ENCODE measurements around the gene ITPKB.

Gene ITPKB

DNA sequence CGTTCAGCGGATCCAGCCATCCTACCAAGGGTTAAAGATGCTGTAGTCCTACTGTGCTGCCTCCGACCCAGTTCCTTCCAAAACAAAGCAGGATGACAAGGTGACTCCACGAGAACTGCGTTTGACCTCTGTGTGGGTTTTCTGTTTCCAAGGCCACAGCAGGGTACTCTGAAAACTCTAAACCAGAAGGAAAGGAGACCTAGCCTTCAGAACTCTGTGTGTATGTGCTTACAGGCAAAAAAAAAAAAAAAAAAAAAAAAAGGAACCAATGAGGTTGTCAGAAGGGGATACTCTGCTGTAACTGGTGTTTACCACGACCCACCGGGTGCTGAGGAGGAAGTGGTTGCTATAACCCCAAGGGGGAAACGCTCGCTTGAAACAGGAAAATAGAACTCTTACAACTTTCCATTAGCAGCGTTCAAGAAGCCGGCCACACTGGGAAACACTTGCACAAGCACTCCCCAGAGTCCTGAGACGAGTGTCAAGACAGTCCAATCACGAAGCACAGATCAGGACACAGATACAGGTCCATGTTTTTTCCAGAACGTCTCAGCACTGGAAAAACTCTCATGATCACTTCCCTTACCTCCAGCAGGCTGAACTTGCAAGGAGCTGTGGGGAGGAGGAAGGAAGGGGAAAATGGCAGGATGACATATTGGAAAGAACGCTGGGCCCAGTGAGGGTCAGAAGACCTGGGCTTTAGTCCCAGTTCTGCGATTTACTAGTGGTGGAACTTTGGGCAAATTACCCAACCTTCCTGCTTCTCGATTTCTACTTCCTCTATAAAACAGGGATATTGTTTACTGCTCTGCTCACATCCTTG lies 64.0 kb downstream of the ITPKB start:
- Histone ChIP-seq H4K91ac (ENCODE audit: low read depth, low read length, poor library complexity) (no peak overlapping the region), H3K23ac (ENCODE audit: low read depth, low read length, poor library complexity) (no peak overlapping the region), H3K9ac (ENCODE audit: low read depth, low read length, poor library complexity) (no peak overlapping the region), H3K14ac (ENCODE audit: low read length) (no peak overlapping the region), H3K18ac (ENCODE audit: low read length) (no peak overlapping the region), H2BK120ac (ENCODE audit: low read depth, low read length) (no peak overlapping the region), H2AFZ (ENCODE audit: low read length) (no peak overlapping the region), H3K4me2 (ENCODE audit: insufficient read depth, low read length, poor library complexity, severe bottlenecking) (no peak overlapping the region), H3K4me3 (ENCODE audit: low read length in 2 of 2) (no peak overlapping the region), H3K9me3 (replicated peaks in 1 of 2; ENCODE audit: control insufficient read depth in 2 of 2, insufficient read depth in 1 of 2, low read depth in 1 of 2, low read length in 2 of 2) (no peaks in the 10 kb centered on the region), H3K79me1 (ENCODE audit: low read depth, low read length) (no peaks in the 10 kb centered on the region), H3K4ac (ENCODE audit: low read length) (no peak overlapping the region), H3K4me1 (ENCODE audit: control insufficient read depth in 2 of 2, insufficient read depth in 1 of 2, low read depth in 1 of 2, low read length in 2 of 2) (peaks cover 10 to 22% of the 10 kb centered on the region in 2 donors), H2BK15ac (ENCODE audit: low read length) (no peak overlapping the region), H2BK5ac (ENCODE audit: low read length) (no peak overlapping the region), H3K36me3 (replicated peaks in 1 of 2; ENCODE audit: control insufficient read depth in 2 of 2, insufficient read depth in 2 of 2, low read length in 2 of 2) (no peaks in the 10 kb centered on the region), H3K27ac (replicated peaks; ENCODE audit: low read length) (no peak overlapping the region), H3K27me3 (ENCODE audit: control insufficient read depth in 3 of 3, insufficient read depth in 3 of 3, low read depth in 1 of 3, low read length in 3 of 3) (no peaks in the 10 kb centered on the region), H2BK12ac (ENCODE audit: low read length) (no peak overlapping the region), H4K8ac (ENCODE audit: low read depth, low read length) (no peak overlapping the region), H2AK5ac (ENCODE audit: low read depth, low read length) (no peak overlapping the region)
- DNase-seq (ENCODE audit: low spot score), result no peak
- WGBS, 2 donors (ENCODE audit: extremely low coverage in 2 of 2, insufficient read length in 2 of 2, insufficient replicate concordance in 1 of 2), result no CpG with 5 or more reads among the region's 17 CpGs

DNA sequence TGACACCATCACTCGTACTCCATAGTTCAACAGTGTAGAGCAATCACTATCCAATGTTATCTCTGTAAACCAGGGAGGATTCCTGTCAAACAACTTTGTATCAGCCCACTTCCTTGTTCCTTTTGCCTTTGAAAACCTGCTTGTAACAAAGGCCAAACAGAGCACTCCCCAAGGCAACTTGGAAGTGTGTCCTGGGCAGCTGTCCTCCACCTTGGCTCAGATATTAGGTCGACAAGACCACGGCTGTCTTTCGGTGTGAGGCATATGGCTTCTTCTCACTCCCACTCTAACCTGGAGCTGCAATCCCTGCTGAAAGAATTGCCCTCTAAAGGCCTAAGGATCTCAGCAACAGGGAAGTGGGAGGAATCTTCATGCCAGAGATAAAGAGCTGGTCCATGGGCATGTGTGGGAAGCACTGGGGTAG lies 66.7 kb downstream of the ITPKB start:
- no peaks in the 10 kb centered on the region for H3K79me1 ChIP-seq (ENCODE audit: low read depth, low read length)
- no peak overlapping the region for H2BK12ac ChIP-seq (ENCODE audit: low read length)
- no peak overlapping the region for H4K8ac ChIP-seq (ENCODE audit: low read depth, low read length)
- no CpG with 5 or more reads among the region's 4 CpGs for WGBS, 2 donors (ENCODE audit: extremely low coverage in 2 of 2, insufficient read length in 2 of 2, insufficient replicate concordance in 1 of 2)
- no peaks in the 10 kb centered on the region for H3K9me3 ChIP-seq (replicated peaks in 1 of 2; ENCODE audit: control insufficient read depth in 2 of 2, insufficient read depth in 1 of 2, low read depth in 1 of 2, low read length in 2 of 2)
- no peaks in the 10 kb centered on the region for H3K36me3 ChIP-seq (replicated peaks in 1 of 2; ENCODE audit: control insufficient read depth in 2 of 2, insufficient read depth in 2 of 2, low read length in 2 of 2)
- H3K18ac ChIP-seq (ENCODE audit: low read length), result no peak overlapping the region
- H4K91ac ChIP-seq (ENCODE audit: low read depth, low read length, poor library complexity), result no peak overlapping the region
- H2BK120ac ChIP-seq (ENCODE audit: low read depth, low read length), result no peak overlapping the region
- no peak overlapping the region for H3K27ac ChIP-seq (replicated peaks; ENCODE audit: low read length)
- H3K9ac ChIP-seq (ENCODE audit: low read depth, low read length, poor library complexity), result no peak overlapping the region
- peak overlapping the region; percentile 18 for H3K23ac ChIP-seq (ENCODE audit: low read depth, low read length, poor library complexity)
- H3K4ac ChIP-seq (ENCODE audit: low read length), result no peak overlapping the region
- no peak overlapping the region for H2BK5ac ChIP-seq (ENCODE audit: low read length)
- H3K4me1 ChIP-seq (ENCODE audit: control insufficient read depth in 2 of 2, insufficient read depth in 1 of 2, low read depth in 1 of 2, low read length in 2 of 2), result peaks cover 8% of the 10 kb centered on the region in 2 donors
- H3K4me2 ChIP-seq (ENCODE audit: insufficient read depth, low read length, poor library complexity, severe bottlenecking), result no peak overlapping the region
- H3K4me3 ChIP-seq (ENCODE audit: low read length in 2 of 2), result no peak overlapping the region
- no peak for DNase-seq (ENCODE audit: low spot score)
- H2AK5ac ChIP-seq (ENCODE audit: low read depth, low read length), result no peak overlapping the region
- no peak overlapping the region for H2AFZ ChIP-seq (ENCODE audit: low read length)
- no peak overlapping the region for H2BK15ac ChIP-seq (ENCODE audit: low read length)
- H3K27me3 ChIP-seq (ENCODE audit: control insufficient read depth in 3 of 3, insufficient read depth in 3 of 3, low read depth in 1 of 3, low read length in 3 of 3), result no peaks in the 10 kb centered on the region
- no peak overlapping the region for H3K14ac ChIP-seq (ENCODE audit: low read length)

DNA sequence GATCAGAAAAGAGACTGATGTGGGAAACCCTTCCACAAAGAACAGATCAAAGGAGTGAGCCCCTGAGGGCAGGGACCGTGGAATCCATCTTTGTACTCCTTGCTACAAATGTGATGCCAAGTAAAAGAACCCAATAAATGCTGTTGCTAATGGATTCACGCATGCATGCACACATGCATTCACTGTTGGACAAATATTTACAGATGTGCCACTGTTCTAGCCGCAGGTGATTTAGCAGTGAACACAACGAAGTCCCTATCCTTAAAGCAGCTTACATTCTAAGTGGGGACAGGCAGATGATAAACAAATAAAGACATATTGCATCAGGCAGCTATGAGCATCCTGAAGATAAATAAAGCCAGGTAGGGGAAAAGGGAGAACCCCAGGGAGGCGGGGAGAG lies 67.8 kb downstream of the ITPKB start:
- Histone ChIP-seq H2BK5ac (ENCODE audit: low read length) (no peak overlapping the region), H3K9me3 (replicated peaks in 1 of 2; ENCODE audit: control insufficient read depth in 2 of 2, insufficient read depth in 1 of 2, low read depth in 1 of 2, low read length in 2 of 2) (no peaks in the 10 kb centered on the region), H3K27ac (replicated peaks; ENCODE audit: low read length) (no peak overlapping the region), H3K4ac (ENCODE audit: low read length) (no peak overlapping the region), H2AK5ac (ENCODE audit: low read depth, low read length) (no peak overlapping the region), H2BK120ac (ENCODE audit: low read depth, low read length) (no peak overlapping the region), H3K9ac (ENCODE audit: low read depth, low read length, poor library complexity) (no peak overlapping the region), H2BK15ac (ENCODE audit: low read length) (no peak overlapping the region), H3K36me3 (replicated peaks in 1 of 2; ENCODE audit: control insufficient read depth in 2 of 2, insufficient read depth in 2 of 2, low read length in 2 of 2) (no peaks in the 10 kb centered on the region), H2BK12ac (ENCODE audit: low read length) (no peak overlapping the region), H3K14ac (ENCODE audit: low read length) (no peak overlapping the region), H3K18ac (ENCODE audit: low read length) (no peak overlapping the region), H3K27me3 (ENCODE audit: control insufficient read depth in 3 of 3, insufficient read depth in 3 of 3, low read depth in 1 of 3, low read length in 3 of 3) (no peaks in the 10 kb centered on the region), H3K23ac (ENCODE audit: low read depth, low read length, poor library complexity) (no peak overlapping the region), H3K4me2 (ENCODE audit: insufficient read depth, low read length, poor library complexity, severe bottlenecking) (no peak overlapping the region), H3K79me1 (ENCODE audit: low read depth, low read length) (no peaks in the 10 kb centered on the region), H3K4me3 (ENCODE audit: low read length in 2 of 2) (no peak overlapping the region), H2AFZ (ENCODE audit: low read length) (no peak overlapping the region), H3K4me1 (ENCODE audit: control insufficient read depth in 2 of 2, insufficient read depth in 1 of 2, low read depth in 1 of 2, low read length in 2 of 2) (peaks cover 2 to 6% of the 10 kb centered on the region in 2 donors), H4K8ac (ENCODE audit: low read depth, low read length) (no peak overlapping the region), H4K91ac (ENCODE audit: low read depth, low read length, poor library complexity) (no peak overlapping the region)
- DNase-seq (ENCODE audit: low spot score), result no peak
- WGBS, 2 donors (ENCODE audit: extremely low coverage in 2 of 2, insufficient read length in 2 of 2, insufficient replicate concordance in 1 of 2), result no CpG with 5 or more reads among the region's 5 CpGs

DNA sequence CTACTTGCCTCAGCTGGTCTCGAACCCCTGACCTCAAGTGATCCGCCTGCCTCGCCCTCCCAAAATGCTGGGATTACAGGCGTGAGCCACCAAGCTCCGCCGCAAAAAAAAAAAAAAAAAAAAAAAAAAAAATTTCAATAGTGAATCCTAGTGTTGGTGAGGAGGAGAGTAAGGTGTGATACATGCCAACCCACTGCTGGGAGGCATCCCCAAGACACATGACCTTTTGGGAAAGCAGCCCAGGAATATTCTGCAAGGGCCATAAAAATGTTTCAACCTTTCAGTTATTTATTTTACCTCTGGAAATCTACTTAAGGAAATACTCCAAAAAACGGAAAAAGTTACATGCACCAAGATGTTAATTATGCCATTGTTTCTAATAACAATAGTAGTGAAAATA lies 69.0 kb downstream of the ITPKB start:
- H2BK12ac ChIP-seq (ENCODE audit: low read length), result no peak overlapping the region
- H3K14ac ChIP-seq (ENCODE audit: low read length), result no peak overlapping the region
- DNase-seq (ENCODE audit: low spot score), result no peak
- no peak overlapping the region for H2AFZ ChIP-seq (ENCODE audit: low read length)
- H3K4me3 ChIP-seq (ENCODE audit: low read length in 2 of 2), result no peak overlapping the region
- no peak overlapping the region for H3K4me2 ChIP-seq (ENCODE audit: insufficient read depth, low read length, poor library complexity, severe bottlenecking)
- H4K91ac ChIP-seq (ENCODE audit: low read depth, low read length, poor library complexity), result no peak overlapping the region
- H3K23ac ChIP-seq (ENCODE audit: low read depth, low read length, poor library complexity), result no peak overlapping the region
- H2BK120ac ChIP-seq (ENCODE audit: low read depth, low read length), result no peak overlapping the region
- H2BK5ac ChIP-seq (ENCODE audit: low read length), result no peak overlapping the region
- H2BK15ac ChIP-seq (ENCODE audit: low read length), result no peak overlapping the region
- H2AK5ac ChIP-seq (ENCODE audit: low read depth, low read length), result no peak overlapping the region
- no peaks in the 10 kb centered on the region for H3K79me1 ChIP-seq (ENCODE audit: low read depth, low read length)
- H3K18ac ChIP-seq (ENCODE audit: low read length), result no peak overlapping the region
- H3K4me1 ChIP-seq (ENCODE audit: control insufficient read depth in 2 of 2, insufficient read depth in 1 of 2, low read depth in 1 of 2, low read length in 2 of 2), result peaks cover 3 to 6% of the 10 kb centered on the region in 2 donors
- H3K4ac ChIP-seq (ENCODE audit: low read length), result no peak overlapping the region
- no peaks in the 10 kb centered on the region for H3K27me3 ChIP-seq (ENCODE audit: control insufficient read depth in 3 of 3, insufficient read depth in 3 of 3, low read depth in 1 of 3, low read length in 3 of 3)
- WGBS, 2 donors (ENCODE audit: extremely low coverage in 2 of 2, insufficient read length in 2 of 2, insufficient replicate concordance in 1 of 2), result no CpG with 5 or more reads among the region's 7 CpGs
- no peak overlapping the region for H3K9ac ChIP-seq (ENCODE audit: low read depth, low read length, poor library complexity)
- no peaks in the 10 kb centered on the region for H3K9me3 ChIP-seq (replicated peaks in 1 of 2; ENCODE audit: control insufficient read depth in 2 of 2, insufficient read depth in 1 of 2, low read depth in 1 of 2, low read length in 2 of 2)
- no peaks in the 10 kb centered on the region for H3K36me3 ChIP-seq (replicated peaks in 1 of 2; ENCODE audit: control insufficient read depth in 2 of 2, insufficient read depth in 2 of 2, low read length in 2 of 2)
- no peak overlapping the region for H4K8ac ChIP-seq (ENCODE audit: low read depth, low read length)
- no peak overlapping the region for H3K27ac ChIP-seq (replicated peaks; ENCODE audit: low read length)
